ENCODE results near the gene PLCZ1.

Gene PLCZ1

DNA sequence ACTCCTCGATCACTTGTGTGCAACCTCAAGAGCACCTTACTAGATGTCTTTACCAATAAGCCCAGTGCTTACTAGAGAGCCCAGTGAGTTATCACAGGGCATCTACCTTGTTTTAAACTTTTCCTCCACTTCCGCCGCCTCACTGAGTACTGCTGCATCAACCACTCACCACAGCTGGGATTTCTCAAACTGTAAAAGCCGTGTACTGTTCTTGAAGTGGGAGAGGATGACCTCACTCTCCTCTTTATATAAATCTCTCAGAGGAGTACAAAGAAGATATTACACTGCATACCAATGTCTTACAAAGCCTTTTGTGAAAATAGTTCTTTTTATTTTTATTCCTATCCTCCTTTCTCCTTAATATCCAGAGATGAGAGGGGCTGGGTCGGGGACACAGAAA is 94.1 kb downstream of the PLCZ1 start:
- H3K4me2 ChIP-seq (ENCODE audit: low read length) = no peak overlapping the region
- H3K4me1 ChIP-seq (ENCODE audit: insufficient read depth, low read length, severe bottlenecking) = no peaks in the 10 kb centered on the region
- no peaks in the 10 kb centered on the region for H3K9me2 ChIP-seq (ENCODE audit: low read depth, low read length)
- no peaks in the 10 kb centered on the region for H3K27me3 ChIP-seq (ENCODE audit: insufficient read depth, low read length)
- no peaks in the 10 kb centered on the region for H4K20me1 ChIP-seq (ENCODE audit: insufficient read depth, low read length)
- H3K9ac ChIP-seq (ENCODE audit: low read length) = no peak overlapping the region
- TF ChIP-seq, protein P1, sequence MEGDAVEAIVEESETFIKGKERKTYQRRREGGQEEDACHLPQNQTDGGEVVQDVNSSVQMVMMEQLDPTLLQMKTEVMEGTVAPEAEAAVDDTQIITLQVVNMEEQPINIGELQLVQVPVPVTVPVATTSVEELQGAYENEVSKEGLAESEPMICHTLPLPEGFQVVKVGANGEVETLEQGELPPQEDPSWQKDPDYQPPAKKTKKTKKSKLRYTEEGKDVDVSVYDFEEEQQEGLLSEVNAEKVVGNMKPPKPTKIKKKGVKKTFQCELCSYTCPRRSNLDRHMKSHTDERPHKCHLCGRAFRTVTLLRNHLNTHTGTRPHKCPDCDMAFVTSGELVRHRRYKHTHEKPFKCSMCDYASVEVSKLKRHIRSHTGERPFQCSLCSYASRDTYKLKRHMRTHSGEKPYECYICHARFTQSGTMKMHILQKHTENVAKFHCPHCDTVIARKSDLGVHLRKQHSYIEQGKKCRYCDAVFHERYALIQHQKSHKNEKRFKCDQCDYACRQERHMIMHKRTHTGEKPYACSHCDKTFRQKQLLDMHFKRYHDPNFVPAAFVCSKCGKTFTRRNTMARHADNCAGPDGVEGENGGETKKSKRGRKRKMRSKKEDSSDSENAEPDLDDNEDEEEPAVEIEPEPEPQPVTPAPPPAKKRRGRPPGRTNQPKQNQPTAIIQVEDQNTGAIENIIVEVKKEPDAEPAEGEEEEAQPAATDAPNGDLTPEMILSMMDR (IDR thresholded peaks at IDR 0.05; ENCODE audit: low read length) = no peak
- no peak for TF ChIP-seq EZH2 (IDR thresholded peaks at IDR 0.05; ENCODE audit: borderline replicate concordance, low read length)
- H3K79me2 ChIP-seq (ENCODE audit: insufficient read depth, low read length) = no peaks in the 10 kb centered on the region
- H3K27ac ChIP-seq (ENCODE audit: low read depth, low read length, poor library complexity, severe bottlenecking) = no peak overlapping the region
- H3K4me3 ChIP-seq (ENCODE audit: low read depth, low read length, poor library complexity, severe bottlenecking) = no peak overlapping the region
- H2AFZ ChIP-seq (ENCODE audit: low read length) = no peak overlapping the region
- no peaks in the 10 kb centered on the region for H3K9me3 ChIP-seq (ENCODE audit: low read length)
- no peaks in the 10 kb centered on the region for H3F3A ChIP-seq (ENCODE audit: insufficient read depth, low read length)
- no peaks in the 10 kb centered on the region for H3K36me3 ChIP-seq (ENCODE audit: insufficient read depth, low read length)

DNA sequence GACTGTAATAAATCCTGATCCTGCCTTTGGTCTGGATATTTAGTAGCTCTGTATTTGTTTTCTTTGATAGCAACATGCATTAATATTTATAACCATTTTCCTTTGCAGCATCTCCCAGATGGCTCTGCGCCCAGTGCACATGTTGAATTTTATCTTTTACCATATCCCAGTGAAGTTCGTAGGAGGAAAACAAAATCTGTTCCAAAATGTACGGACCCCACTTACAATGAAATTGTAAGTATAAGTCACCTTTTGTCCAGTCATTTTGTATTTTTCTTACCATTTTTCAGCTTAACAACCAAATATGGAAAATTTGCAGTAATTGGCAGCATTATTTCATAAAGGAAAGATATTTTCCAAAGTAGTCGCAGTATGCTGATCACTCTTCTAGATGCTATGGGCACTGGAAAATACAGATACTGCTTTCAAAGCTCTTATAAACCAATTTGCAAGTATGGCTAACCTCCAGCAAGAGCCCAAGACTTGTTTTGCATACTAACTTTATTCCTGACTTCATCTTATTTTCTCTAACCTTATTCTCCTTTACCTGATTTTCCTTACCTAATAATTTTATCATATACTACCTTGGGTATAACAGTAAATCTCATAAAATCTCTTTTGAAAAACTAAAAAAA is 97.4 kb downstream of the PLCZ1 start:
- no peaks in the 10 kb centered on the region for H3K9me2 ChIP-seq (ENCODE audit: low read depth, low read length)
- H3K9ac ChIP-seq (ENCODE audit: low read length) = no peak overlapping the region
- H3K79me2 ChIP-seq (ENCODE audit: insufficient read depth, low read length) = no peaks in the 10 kb centered on the region
- H3K4me2 ChIP-seq (ENCODE audit: low read length) = no peak overlapping the region
- H3K27me3 ChIP-seq (ENCODE audit: insufficient read depth, low read length) = no peaks in the 10 kb centered on the region
- H3K27ac ChIP-seq (ENCODE audit: low read depth, low read length, poor library complexity, severe bottlenecking) = no peak overlapping the region
- H3K4me3 ChIP-seq (ENCODE audit: low read depth, low read length, poor library complexity, severe bottlenecking) = no peak overlapping the region
- no peaks in the 10 kb centered on the region for H3F3A ChIP-seq (ENCODE audit: insufficient read depth, low read length)
- no peak overlapping the region for H2AFZ ChIP-seq (ENCODE audit: low read length)
- no peaks in the 10 kb centered on the region for H4K20me1 ChIP-seq (ENCODE audit: insufficient read depth, low read length)
- TF ChIP-seq, protein P1 (IDR thresholded peaks at IDR 0.05; ENCODE audit: low read length) = no peak
- no peak for TF ChIP-seq EZH2 (IDR thresholded peaks at IDR 0.05; ENCODE audit: borderline replicate concordance, low read length)
- H3K36me3 ChIP-seq (ENCODE audit: insufficient read depth, low read length) = no peaks in the 10 kb centered on the region
- no peaks in the 10 kb centered on the region for H3K4me1 ChIP-seq (ENCODE audit: insufficient read depth, low read length, severe bottlenecking)
- H3K9me3 ChIP-seq (ENCODE audit: low read length) = no peaks in the 10 kb centered on the region

DNA sequence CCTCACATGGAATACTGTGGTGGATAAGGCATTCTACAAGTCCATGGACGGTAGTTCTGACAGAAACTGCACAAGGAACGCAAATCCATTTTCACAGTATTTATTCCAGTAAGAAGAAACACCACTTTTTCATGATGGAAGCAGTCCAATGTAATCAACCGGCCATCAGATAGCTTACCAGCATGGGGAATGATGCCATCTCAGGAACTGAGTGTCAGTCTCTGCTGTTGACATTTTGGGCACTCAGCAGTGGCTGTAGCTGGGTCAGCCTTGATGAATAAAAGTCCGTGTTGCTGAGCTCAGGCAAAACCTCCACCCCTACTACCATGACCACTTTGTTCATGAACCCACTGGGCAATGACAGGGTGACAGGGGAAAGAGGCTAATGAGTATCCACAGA is 103.4 kb downstream of the PLCZ1 start:
- H3K27me3 ChIP-seq (ENCODE audit: insufficient read depth, low read length) = no peaks in the 10 kb centered on the region
- no peaks in the 10 kb centered on the region for H3F3A ChIP-seq (ENCODE audit: insufficient read depth, low read length)
- H3K79me2 ChIP-seq (ENCODE audit: insufficient read depth, low read length) = no peaks in the 10 kb centered on the region
- no peak overlapping the region for H3K4me3 ChIP-seq (ENCODE audit: low read depth, low read length, poor library complexity, severe bottlenecking)
- no peaks in the 10 kb centered on the region for H3K36me3 ChIP-seq (ENCODE audit: insufficient read depth, low read length)
- H3K4me2 ChIP-seq (ENCODE audit: low read length) = no peak overlapping the region
- H4K20me1 ChIP-seq (ENCODE audit: insufficient read depth, low read length) = no peaks in the 10 kb centered on the region
- no peaks in the 10 kb centered on the region for H3K4me1 ChIP-seq (ENCODE audit: insufficient read depth, low read length, severe bottlenecking)
- H3K9me3 ChIP-seq (ENCODE audit: low read length) = no peaks in the 10 kb centered on the region
- H2AFZ ChIP-seq (ENCODE audit: low read length) = no peak overlapping the region
- no peaks in the 10 kb centered on the region for H3K9me2 ChIP-seq (ENCODE audit: low read depth, low read length)
- TF ChIP-seq, protein P1 (IDR thresholded peaks at IDR 0.05; ENCODE audit: low read length) = no peak
- no peak overlapping the region for H3K9ac ChIP-seq (ENCODE audit: low read length)
- H3K27ac ChIP-seq (ENCODE audit: low read depth, low read length, poor library complexity, severe bottlenecking) = no peak overlapping the region
